HG03108 (cell line): ENCODE data around the gene PEX14.

Experiments used
- ATAC-seq: cut with Tn5 transposase; IDR thresholded peaks from one replicate; pipeline ENCODE4 v1.9.1; 2021; ENCODE audit warnings: moderate library complexity; ENCODE audit not compliant: unreplicated experiment

PEX14 gene

GRCh38 chr1:10613861-10614260 lies 139.1 kb downstream of the PEX14 start:
- no peak for ATAC-seq

GRCh38 chr1:10614377-10615225 lies 139.9 kb downstream of the PEX14 start:
- ATAC-seq, result no peak

GRCh38 chr1:10615332-10615731 lies 140.6 kb downstream of the PEX14 start:
- ATAC-seq, result no peak

- ATAC-seq, result no peak
Measured at GRCh38 chr1:10615932-10616671, 141.4 kb downstream of the PEX14 start.

GRCh38 chr1:10616696-10617095 lies 141.9 kb downstream of the PEX14 start:
- no peak for ATAC-seq

GRCh38 chr1:10617318-10617717 lies 142.6 kb downstream of the PEX14 start:
- no peak for ATAC-seq

GRCh38 chr1:10617931-10618885 lies 143.5 kb downstream of the PEX14 start:
- ATAC-seq, result no peak

- ATAC-seq, result no peak
Measured at GRCh38 chr1:10620776-10621175, 146.0 kb downstream of the PEX14 start.

- ATAC-seq, result no peak
Measured at GRCh38 chr1:10621906-10622305, 147.2 kb downstream of the PEX14 start.

GRCh38 chr1:10622910-10623685 lies 148.3 kb downstream of the PEX14 start:
- no peak for ATAC-seq

- no peak for ATAC-seq
Measured at GRCh38 chr1:10623686-10624145, 149.0 kb downstream of the PEX14 start.

- ATAC-seq, result no peak
Measured at GRCh38 chr1:10624256-10625050, 149.7 kb downstream of the PEX14 start.

- no peak for ATAC-seq
Measured at GRCh38 chr1:10625076-10625475, 150.3 kb downstream of the PEX14 start.

- ATAC-seq, result no peak
Measured at GRCh38 chr1:10625554-10625953, 150.8 kb downstream of the PEX14 start.

GRCh38 chr1:10626131-10626731 lies 151.5 kb downstream of the PEX14 start:
- ATAC-seq, result no peak

- no peak for ATAC-seq
Measured at GRCh38 chr1:10626791-10627410, 152.2 kb downstream of the PEX14 start.

- ATAC-seq, result no peak
Measured at GRCh38 chr1:10628685-10629084, 153.9 kb downstream of the PEX14 start.

- ATAC-seq, result no peak
Measured at GRCh38 chr1:10629091-10629815, 154.5 kb downstream of the PEX14 start.
